Measurements from ENCODE around the gene ATP7B.
A peak's percentile ranks its signal among the peaks of the same experiment; 100 is the strongest.

DNA sequence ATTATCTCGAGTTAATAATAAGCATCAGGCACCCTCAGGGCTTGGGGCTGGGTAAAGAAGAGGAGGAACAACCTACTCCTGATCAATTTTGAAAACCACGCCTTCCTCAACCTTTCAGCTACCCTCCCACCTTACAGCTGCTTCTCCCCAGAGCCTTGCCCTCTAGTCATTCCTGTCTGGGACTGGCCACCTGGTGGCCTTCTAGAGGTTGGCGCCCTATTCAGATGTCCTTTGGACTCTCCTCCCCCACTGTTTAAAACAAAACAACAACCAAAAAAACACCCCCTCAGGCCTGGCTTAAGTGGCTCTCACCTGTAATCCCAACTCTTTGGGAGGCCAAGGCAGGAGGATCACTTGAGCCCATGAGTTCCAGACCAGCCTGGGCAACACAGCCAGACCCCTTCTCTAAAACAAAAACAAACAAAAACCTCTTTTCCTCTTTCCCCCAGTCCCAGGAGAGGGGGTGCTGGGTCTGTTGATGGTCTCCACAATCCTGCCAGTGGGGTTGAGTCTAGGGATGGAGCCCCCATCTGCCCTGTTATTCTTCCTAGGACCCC lies 87.2 kb downstream of the ATP7B start:
- TF ChIP-seq, protein P1, sequence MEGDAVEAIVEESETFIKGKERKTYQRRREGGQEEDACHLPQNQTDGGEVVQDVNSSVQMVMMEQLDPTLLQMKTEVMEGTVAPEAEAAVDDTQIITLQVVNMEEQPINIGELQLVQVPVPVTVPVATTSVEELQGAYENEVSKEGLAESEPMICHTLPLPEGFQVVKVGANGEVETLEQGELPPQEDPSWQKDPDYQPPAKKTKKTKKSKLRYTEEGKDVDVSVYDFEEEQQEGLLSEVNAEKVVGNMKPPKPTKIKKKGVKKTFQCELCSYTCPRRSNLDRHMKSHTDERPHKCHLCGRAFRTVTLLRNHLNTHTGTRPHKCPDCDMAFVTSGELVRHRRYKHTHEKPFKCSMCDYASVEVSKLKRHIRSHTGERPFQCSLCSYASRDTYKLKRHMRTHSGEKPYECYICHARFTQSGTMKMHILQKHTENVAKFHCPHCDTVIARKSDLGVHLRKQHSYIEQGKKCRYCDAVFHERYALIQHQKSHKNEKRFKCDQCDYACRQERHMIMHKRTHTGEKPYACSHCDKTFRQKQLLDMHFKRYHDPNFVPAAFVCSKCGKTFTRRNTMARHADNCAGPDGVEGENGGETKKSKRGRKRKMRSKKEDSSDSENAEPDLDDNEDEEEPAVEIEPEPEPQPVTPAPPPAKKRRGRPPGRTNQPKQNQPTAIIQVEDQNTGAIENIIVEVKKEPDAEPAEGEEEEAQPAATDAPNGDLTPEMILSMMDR (IDR thresholded peaks at IDR 0.05; ENCODE audit: insufficient read depth, low read depth, low read length), result peak; percentile 31
- TF ChIP-seq EZH2 (IDR thresholded peaks at IDR 0.05; ENCODE audit: insufficient read depth, low read length), result no peak

Measured in astrocyte (in vitro differentiated cells and primary cell).